ENCODE measurements around the gene C14orf180.

C14orf180 gene

DNA sequence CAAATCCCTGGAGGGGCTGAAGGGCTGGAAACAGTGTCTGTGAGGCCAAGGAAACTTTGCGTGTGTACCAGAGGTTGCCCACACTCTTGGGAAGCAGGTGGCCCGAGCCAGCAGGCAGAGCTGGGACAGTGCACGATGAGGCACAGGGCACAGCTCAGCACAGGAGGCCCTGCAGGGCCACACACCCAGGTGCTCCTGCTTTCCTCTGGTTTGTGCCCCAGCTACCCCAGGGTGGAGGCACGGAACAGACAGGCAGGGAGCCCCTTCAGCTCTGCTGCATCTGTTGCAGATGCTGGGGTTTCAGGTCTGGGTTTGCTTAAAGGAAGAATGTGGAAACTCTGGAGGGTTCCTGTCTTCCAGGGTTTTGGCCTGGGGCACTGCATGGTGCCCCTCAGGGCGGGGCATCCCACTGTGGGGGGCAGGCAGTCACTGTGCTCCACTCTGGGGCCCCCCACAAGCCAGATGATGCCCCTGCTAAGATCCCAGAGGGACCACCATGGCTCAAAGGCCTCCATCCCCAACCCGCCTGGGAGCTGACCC, 16.4 kb downstream of the C14orf180 start:
- DNase-seq, result no peak

DNA sequence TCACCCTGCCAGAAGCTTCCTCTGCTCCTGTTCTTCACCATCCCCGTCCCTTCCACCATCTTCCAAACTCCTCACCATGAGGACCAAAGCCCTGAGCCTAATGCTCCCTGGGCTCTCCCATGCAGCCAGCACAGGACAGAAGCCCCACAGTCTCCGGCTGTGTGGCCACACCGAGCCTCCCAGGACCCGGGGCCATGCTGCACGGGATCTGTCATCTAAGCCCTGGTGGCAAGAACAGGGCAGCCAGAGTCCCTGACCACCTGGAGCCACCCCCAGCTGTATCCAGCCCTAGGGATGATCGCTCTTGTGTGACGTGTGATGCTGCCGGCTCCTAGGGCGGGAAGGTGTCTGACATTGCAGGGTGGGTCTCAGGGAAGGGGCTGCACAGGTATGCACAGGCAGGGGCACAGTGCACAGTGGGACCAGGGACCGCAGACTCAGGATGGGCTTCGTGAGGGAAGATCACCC, 16.9 kb downstream of the C14orf180 start:
- DNase-seq, result no peak

DNA sequence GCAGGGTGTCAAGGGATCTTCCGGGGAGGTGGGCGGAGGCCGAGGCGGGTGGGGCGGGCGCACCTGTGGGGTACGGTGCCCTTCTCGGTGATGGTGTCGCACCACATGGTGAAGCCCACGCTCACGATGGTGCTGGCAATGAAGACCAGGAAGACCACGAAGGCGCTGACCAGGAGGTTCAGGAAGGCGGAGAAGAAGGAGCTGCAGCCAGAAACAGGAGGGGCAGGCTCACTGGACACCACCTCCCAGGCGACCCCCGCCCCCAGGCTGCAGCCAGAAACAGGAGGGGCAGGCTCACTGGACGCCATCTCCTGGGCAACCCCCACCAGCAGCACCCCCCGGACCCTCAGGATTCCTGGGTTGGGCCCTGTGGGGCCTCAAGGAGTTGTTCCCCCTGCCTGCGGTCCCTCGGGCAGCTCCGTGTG, 17.4 kb downstream of the C14orf180 start:
- no peak for DNase-seq

- DNase-seq, result no peak
These were observed 18.0 kb downstream of the C14orf180 start for GRCh38 chr14:104597576-104597975.

DNA sequence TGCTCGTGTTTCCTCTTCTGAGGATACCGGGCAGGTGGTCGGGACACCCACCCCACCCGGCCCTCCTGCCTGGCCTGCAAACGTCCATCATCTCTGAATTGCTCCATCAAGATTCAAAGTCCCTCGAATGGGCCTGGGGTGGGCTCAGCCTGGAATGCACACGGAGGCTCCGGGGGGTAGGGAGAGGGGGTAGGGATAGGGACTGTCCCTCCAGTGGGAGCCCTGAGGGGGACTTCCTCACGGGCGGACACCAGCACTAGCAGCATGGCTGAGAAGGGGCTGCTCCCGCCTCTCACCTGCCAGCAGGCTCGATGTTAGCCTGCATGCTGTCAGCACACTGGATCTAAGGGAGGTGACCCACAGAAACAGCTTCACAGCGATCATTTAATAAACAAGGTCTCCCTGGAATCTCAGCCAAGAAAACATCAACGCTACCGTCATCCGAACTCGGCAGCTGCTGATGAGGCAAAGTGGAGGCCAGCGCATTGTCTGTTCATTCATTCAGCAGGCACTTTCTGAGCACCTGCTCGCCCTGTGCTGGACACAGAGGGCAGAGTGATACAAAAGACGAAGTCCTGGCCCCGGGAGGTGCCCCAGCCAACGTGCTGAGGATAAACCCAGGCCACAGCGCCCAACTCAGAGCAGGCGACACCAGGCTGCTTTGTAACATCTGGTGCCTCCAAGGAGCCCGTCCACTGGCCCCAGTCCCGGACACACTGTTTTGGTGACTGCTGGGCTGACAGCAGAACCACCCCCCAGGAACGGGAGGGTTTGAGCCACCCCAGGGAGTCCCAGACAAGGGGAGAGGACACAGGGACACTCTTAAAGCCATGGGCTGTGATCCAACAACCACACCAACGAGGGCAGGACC, 18.7 kb downstream of the C14orf180 start:
- DNase-seq, result no peak

- DNase-seq, result no peak
These were observed 19.3 kb downstream of the C14orf180 start for GRCh38 chr14:104598910-104599273.

- no peak for DNase-seq
These were observed 19.9 kb downstream of the C14orf180 start for GRCh38 chr14:104599446-104599845.

- DNase-seq, result no peak
These were observed 20.6 kb downstream of the C14orf180 start for GRCh38 chr14:104600141-104600643.

DNA sequence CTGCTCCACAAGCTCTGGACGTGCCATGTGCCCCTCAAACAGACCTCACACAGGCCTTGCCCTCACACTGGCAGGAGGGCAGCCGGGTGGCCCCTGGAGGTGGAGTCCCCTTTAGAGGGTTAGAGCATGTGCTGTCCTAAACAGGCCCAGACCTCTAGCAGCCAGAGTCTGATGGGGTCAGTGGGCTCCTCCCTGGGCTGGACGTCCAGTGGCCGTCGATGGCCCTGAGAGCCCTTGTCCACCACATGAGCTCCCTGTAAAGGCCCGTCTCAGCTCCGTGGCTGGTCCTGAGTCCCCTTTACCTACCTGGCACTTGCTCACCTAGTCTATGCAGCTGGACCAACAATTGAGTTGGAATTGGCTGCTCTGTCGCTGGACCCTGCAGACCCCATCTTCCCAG, 21.2 kb downstream of the C14orf180 start:
- no peak for DNase-seq

- DNase-seq, result no peak
These were observed 22.2 kb downstream of the C14orf180 start for GRCh38 chr14:104601786-104602185.

DNA sequence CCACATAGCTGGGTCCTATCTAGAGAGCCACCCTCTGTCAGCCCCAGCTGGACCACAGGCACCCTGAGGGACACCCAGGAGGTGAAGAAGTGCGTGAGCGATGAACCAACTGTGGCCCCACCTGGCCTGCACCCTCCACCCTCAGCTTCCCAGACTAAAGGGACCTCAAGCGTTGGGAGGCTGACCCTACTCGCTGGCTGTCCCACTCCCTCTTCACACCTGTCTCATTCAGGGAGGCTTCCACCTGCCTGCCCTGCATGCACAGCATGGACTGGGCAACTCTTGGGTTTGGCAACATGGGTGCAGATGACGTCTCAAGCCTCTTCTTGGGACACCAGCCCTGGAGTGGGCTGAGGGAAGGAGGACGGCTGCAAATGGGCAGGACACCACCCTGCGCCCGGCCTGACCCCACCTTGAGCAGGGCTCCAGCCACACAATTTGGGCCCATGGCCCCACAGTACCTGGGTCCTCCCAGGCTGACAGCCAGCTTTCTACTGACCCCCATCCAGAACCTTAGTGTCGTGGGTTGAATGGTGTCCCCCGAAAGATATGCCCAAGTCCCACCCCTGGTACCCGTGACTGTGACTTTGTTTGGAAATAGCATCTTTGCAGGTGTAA, 22.9 kb downstream of the C14orf180 start:
- no peak for DNase-seq

DNA sequence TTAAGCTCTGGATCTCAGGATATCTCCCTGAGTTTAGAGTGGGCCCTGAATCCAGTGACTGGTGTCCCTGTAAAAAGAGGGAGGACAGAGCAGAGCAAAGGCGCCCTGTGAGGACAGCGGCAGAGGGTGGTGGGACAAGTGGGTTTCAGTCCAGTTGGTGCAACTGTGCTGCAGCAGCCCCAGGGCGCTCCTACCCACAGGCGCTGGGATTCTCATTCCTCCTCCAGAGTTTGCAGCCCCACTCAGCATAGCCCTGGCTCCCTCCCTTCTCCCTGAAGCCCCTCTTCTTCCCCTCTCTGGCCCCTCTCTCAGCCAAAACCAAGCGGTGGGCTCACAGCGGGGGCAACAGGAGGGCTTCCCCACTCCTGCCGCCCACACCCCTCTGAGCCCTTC, 23.4 kb downstream of the C14orf180 start:
- DNase-seq, result no peak

DNA sequence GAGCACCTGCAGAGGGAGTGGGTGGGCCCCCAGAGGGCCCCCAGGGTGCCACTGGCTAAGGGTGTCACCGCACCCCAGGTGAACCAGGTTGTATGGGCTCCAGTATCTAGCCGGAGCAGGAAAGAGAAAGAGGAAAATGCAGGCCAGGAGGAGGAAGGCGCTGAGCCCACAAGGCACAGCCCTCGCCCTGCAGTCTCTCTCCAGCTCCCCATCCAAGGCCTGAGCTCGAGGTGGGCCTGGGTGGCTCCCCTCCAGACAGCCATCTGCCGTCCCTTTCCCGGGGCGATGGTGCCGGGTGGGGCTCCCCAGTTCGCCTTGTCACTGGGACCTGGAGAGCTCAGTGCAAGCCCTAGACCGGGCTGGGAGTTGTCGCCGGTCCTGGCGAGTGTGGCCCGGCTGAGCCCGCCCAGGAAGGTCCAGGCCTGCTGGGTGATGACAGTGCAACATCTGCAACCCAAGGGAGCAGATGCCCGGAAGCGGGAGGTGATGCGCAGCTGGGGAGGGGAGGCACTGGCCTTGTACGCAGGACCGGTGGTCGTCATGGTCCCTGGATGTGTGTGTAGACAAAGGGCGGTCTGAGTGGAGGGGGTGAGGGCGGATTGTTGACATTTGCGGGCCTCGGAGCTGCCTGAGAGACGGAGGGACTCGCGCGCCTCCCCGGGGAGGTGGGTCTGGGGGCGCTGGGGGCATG, 24.3 kb downstream of the C14orf180 start:
- no peak for DNase-seq

- no peak for DNase-seq
These were observed 25.2 kb downstream of the C14orf180 start, which contains the start of gene TMEM179 for GRCh38 chr14:104604458-104605449. Gene TMEM179, minus strand, starts transcription at chr14:104604772. Its CDS starts 31 bp downstream, at chr14:104604741.

DNA sequence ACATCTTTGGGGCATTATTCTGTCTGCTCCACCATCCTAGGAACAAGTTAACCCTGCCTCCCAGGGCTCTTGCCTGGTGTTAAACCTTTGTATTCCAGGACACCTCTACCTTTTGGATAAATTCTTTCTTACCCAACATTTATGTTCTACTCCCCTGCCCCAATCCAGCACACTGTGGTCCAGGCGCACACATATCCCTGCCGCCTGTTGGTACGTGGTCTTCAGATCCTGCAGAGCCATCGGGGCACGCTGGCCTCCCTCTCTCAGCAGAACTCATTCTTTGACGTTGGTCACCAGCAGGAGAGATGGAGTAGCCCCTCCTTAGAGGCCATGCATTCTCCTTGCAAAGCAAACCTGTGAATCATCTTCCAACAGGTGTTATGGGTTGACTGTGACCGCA, 30.1 kb downstream of the C14orf180 start:
- no peak for DNase-seq

DNA sequence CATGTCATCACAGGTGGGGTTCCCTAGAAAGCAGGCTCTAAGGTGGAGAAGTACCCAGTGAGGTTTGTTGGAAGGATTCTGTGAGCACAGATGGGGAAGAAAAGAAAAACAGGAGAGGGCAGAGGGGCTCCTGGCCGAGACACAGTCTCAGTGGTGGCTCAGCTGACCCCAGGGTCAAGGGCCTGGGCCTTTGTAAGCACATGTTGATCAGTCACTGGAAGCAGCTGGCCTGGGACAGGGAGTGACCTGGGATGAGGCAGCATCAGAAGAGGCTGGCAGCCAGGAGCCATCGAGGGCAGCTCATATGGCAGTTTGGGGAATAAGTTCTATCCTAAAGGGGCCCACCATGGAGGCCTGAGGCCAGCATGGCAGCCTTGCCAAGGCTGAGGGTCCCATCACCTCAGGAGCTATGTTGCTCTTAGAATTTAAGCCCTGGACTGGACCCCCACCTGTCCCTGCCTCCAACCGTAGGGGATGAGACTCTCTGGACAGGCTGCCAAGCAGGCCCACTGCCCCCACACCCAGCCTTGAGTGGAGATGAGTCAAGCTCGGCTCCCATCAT, 31.3 kb downstream of the C14orf180 start:
- no peak for DNase-seq

- DNase-seq, result no peak
These were observed 32.3 kb downstream of the C14orf180 start for GRCh38 chr14:104611881-104612280.

DNA sequence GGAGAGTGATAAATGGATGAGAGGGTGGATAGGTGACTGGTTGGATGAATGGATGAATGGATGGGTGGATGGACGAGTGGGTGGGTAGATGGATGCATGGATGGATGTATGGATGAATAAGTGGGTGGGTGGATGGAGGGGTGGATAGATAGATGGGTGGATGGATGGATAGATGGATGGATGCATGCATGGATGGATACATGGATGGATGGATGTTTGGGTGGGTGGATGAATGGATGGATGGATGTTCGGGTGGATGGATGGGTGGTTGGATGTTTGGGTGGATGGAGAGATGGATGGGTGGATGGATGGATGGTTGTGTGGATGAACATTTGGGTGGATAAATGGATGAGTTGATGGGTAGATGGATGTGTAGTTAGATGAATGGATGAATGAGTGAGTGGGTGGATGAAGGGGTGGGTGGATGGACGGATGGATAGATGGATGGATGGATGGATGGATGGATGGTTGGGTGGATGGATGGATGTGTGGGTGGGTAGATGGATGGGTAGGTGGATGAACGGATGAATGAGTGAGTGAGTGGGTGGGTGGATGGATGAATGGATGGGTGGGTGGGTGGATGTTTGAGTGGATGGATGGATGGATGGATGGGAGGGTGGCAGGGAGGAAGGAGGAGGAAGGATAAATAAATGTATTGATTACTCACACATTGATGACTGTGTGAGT, 34.7 kb downstream of the C14orf180 start:
- DNase-seq, result no peak

GRCh38 chr14:104624939-104625338, 45.4 kb downstream of the C14orf180 start:
- DNase-seq, result no peak

- no peak for DNase-seq
These were observed 53.2 kb downstream of the C14orf180 start for GRCh38 chr14:104632781-104633180.
